ENCODE data around the gene ALCAM. TPM values are rescaled to one million over a fixed set of nuclear protein-coding genes. Genes with fewer than 3 reads are reported as not detected.

Gene ALCAM
- total RNA-seq, 1 donor from 2014 or later, result 7.8 TPM

DNA sequence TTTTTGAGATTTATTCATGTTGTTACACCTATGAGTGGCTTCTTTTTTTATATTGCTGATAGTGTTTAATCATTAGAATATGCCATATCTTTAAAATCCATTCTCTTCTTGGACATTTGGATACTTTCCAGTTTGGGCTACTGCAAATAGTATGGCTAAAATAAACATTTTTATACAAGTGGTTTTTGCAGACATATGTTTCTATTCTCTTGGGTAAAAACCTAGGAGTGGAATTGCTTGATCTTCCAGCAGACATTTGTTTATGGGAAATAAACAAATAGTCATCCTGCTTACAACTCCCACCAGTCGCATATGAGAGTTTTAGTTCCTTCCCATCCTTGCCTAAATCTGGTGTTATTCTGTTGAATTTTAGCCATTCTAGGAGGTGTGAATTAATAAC lies 193.1 kb downstream of the ALCAM start:
- Histone ChIP-seq H3K4me3 (ENCODE audit: low read length in 3 of 3) (no peak overlapping the region), H3K9ac (ENCODE audit: low read depth in 1 of 3, low read length in 3 of 3) (no peak overlapping the region), H3K4me1 (ENCODE audit: control insufficient read depth in 3 of 3, insufficient read depth in 3 of 3, low read length in 3 of 3) (no peaks in the 10 kb centered on the region), H3K36me3 (ENCODE audit: control insufficient read depth in 3 of 3, insufficient read depth in 3 of 3, low read length in 3 of 3) (no peaks in the 10 kb centered on the region), H3K27me3 (ENCODE audit: control insufficient read depth in 3 of 3, insufficient read depth in 3 of 3, low read length in 3 of 3) (no peaks in the 10 kb centered on the region), H3K9me3 (ENCODE audit: control insufficient read depth in 3 of 3, low read length in 3 of 3) (no peaks in the 10 kb centered on the region), H3K27ac (ENCODE audit: low read depth, low read length) (no peak overlapping the region)

DNA sequence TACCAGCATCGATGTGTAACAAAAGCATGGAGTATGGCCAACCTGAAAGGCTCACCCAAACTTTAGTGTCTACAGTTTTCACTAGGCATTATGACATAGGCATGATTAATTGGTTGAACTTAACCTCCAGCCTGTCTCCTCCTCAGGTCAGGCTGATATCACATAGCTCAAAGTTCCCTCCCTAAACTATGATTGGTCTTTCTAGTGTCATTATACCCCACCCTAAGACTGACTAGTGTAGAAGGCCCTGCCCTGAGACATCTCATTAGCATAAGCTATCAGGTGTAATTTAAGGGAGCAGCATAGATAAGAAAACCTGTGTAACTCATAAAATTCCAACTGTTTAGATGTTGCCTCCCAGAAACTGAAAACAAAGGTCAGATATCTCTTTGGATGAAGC lies 195.2 kb downstream of the ALCAM start:
- no peaks in the 10 kb centered on the region for H3K36me3 ChIP-seq (ENCODE audit: control insufficient read depth in 3 of 3, insufficient read depth in 3 of 3, low read length in 3 of 3)
- no peak overlapping the region for H3K9ac ChIP-seq (ENCODE audit: low read depth in 1 of 3, low read length in 3 of 3)
- H3K27me3 ChIP-seq (ENCODE audit: control insufficient read depth in 3 of 3, insufficient read depth in 3 of 3, low read length in 3 of 3), result no peaks in the 10 kb centered on the region
- H3K4me1 ChIP-seq (ENCODE audit: control insufficient read depth in 3 of 3, insufficient read depth in 3 of 3, low read length in 3 of 3), result no peaks in the 10 kb centered on the region
- no peak overlapping the region for H3K4me3 ChIP-seq (ENCODE audit: low read length in 3 of 3)
- no peak overlapping the region for H3K27ac ChIP-seq (ENCODE audit: low read depth, low read length)
- H3K9me3 ChIP-seq (ENCODE audit: control insufficient read depth in 3 of 3, low read length in 3 of 3), result no peaks in the 10 kb centered on the region

DNA sequence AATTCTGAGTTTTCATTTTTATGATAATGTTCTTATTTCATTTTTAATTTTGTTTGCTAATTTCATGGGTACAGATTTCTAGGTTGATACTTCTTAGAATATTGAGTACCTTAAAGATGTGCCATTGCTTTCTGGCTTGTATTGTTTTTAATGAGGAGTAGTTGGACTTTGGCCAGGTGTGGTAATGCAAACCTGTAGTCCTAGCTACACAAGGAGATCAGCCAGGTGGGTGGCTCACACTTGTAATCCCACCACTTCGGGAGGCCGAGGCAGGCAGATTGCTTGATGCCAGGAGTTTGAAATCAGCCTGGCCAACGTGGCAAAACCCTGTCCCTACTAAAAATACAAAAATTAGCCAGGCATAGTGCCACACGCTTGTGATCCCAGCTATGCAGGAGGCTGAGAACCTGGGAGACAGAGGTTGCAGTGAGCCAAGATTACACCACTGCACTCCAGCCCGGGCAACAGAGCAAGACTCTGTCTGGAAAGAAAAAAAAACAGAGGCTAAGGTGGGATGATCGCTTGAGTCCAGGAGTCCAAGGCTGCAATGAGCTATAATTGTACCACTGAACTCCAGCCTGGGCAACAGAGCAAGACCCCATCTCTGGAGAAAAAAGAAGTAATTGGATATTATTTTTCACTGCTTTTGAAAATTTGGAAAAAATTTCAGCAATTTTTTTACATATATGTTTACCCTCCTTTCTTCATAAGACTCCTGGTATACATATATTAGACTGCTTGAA lies 198.0 kb downstream of the ALCAM start:
- Histone ChIP-seq H3K27ac (ENCODE audit: low read depth, low read length) (no peak overlapping the region), H3K9me3 (ENCODE audit: control insufficient read depth in 3 of 3, low read length in 3 of 3) (no peaks in the 10 kb centered on the region), H3K4me1 (ENCODE audit: control insufficient read depth in 3 of 3, insufficient read depth in 3 of 3, low read length in 3 of 3) (no peaks in the 10 kb centered on the region), H3K36me3 (ENCODE audit: control insufficient read depth in 3 of 3, insufficient read depth in 3 of 3, low read length in 3 of 3) (no peaks in the 10 kb centered on the region), H3K4me3 (ENCODE audit: low read length in 3 of 3) (no peak overlapping the region), H3K9ac (ENCODE audit: low read depth in 1 of 3, low read length in 3 of 3) (no peak overlapping the region), H3K27me3 (ENCODE audit: control insufficient read depth in 3 of 3, insufficient read depth in 3 of 3, low read length in 3 of 3) (no peaks in the 10 kb centered on the region)

DNA sequence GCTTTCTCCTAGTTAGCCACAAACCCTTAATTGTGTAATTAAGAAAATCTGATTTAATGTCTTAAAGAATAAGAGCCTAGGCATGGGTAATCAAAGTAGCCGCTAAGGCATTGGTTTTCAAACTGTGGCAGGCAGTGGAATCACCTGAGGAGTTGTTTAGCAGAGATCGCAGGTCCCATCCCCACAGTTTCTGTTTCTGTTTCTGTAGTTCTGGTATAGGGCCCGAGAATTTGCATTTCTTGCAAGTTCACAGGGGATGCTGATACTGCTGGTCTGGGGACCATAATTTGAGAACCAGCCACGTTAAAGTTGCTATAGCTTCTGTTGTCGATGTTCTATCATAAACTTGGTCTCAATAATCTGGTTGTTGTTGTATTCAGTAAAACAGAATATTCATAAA lies 204.3 kb downstream of the ALCAM start:
- Histone ChIP-seq H3K4me3 (ENCODE audit: low read length in 3 of 3) (no peak overlapping the region), H3K27ac (ENCODE audit: low read depth, low read length) (no peak overlapping the region)

DNA sequence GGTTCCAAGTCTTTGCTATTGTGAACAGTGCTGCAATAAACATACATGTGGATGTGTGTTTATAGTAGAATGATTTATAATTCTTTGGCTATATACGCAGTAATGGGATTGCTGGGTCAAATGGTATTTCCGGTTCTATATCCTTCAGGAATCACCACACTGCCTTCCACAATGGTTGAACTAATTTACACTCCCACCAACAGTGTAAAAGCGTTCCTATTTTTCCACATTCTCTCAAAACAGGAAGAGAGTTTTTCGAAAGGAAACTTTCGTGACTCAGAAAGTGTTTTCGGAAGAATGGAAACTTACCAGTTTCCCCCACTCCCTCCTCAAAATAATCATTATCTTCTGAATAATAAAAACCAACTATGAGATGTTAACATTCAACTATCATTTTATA lies 205.8 kb downstream of the ALCAM start:
- Histone ChIP-seq H3K27ac (ENCODE audit: low read depth, low read length) (no peak overlapping the region), H3K4me1 (ENCODE audit: control insufficient read depth in 3 of 3, insufficient read depth in 3 of 3, low read length in 3 of 3) (no peaks in the 10 kb centered on the region), H3K9me3 (ENCODE audit: control insufficient read depth in 3 of 3, low read length in 3 of 3) (no peaks in the 10 kb centered on the region), H3K9ac (ENCODE audit: low read depth in 1 of 3, low read length in 3 of 3) (no peak overlapping the region), H3K36me3 (ENCODE audit: control insufficient read depth in 3 of 3, insufficient read depth in 3 of 3, low read length in 3 of 3) (no peaks in the 10 kb centered on the region), H3K27me3 (ENCODE audit: control insufficient read depth in 3 of 3, insufficient read depth in 3 of 3, low read length in 3 of 3) (no peaks in the 10 kb centered on the region), H3K4me3 (ENCODE audit: low read length in 3 of 3) (no peak overlapping the region)

More for the DNA sequence above, 204.3 kb downstream of the ALCAM start:
- H3K4me1 ChIP-seq (ENCODE audit: control insufficient read depth in 3 of 3, insufficient read depth in 3 of 3, low read length in 3 of 3), result no peaks in the 10 kb centered on the region
- no peaks in the 10 kb centered on the region for H3K9me3 ChIP-seq (ENCODE audit: control insufficient read depth in 3 of 3, low read length in 3 of 3)
- no peaks in the 10 kb centered on the region for H3K27me3 ChIP-seq (ENCODE audit: control insufficient read depth in 3 of 3, insufficient read depth in 3 of 3, low read length in 3 of 3)
- H3K36me3 ChIP-seq (ENCODE audit: control insufficient read depth in 3 of 3, insufficient read depth in 3 of 3, low read length in 3 of 3), result no peaks in the 10 kb centered on the region
- H3K9ac ChIP-seq (ENCODE audit: low read depth in 1 of 3, low read length in 3 of 3), result no peak overlapping the region

DNA sequence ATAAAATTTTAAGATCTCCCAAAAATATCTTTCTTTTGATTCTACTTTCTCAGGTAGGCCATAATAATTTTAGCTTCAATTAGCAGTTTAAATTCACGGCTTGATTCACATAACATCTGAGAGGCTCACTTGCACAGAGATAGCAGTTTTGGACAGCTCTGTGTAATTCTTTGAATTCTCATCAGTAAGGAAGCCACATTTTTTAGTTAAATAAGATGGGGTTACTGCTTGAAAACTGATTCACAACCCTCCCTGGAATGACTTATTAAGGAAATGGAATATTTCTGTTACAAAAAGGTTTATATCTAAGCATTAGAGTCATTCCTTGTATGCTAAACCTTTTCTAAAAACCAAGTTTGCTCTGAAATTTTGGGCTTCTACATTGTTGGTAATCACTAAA lies 212.7 kb downstream of the ALCAM start:
- Histone ChIP-seq H3K9ac (ENCODE audit: low read depth in 1 of 3, low read length in 3 of 3) (no peak overlapping the region), H3K4me3 (ENCODE audit: low read length in 3 of 3) (no peak overlapping the region), H3K9me3 (ENCODE audit: control insufficient read depth in 3 of 3, low read length in 3 of 3) (peaks cover 0 to 2% (median 0%) of the 10 kb centered on the region in 3 donors), H3K27me3 (ENCODE audit: control insufficient read depth in 3 of 3, insufficient read depth in 3 of 3, low read length in 3 of 3) (no peaks in the 10 kb centered on the region), H3K27ac (ENCODE audit: low read depth, low read length) (no peak overlapping the region), H3K4me1 (ENCODE audit: control insufficient read depth in 3 of 3, insufficient read depth in 3 of 3, low read length in 3 of 3) (no peaks in the 10 kb centered on the region), H3K36me3 (ENCODE audit: control insufficient read depth in 3 of 3, insufficient read depth in 3 of 3, low read length in 3 of 3) (no peaks in the 10 kb centered on the region)

DNA sequence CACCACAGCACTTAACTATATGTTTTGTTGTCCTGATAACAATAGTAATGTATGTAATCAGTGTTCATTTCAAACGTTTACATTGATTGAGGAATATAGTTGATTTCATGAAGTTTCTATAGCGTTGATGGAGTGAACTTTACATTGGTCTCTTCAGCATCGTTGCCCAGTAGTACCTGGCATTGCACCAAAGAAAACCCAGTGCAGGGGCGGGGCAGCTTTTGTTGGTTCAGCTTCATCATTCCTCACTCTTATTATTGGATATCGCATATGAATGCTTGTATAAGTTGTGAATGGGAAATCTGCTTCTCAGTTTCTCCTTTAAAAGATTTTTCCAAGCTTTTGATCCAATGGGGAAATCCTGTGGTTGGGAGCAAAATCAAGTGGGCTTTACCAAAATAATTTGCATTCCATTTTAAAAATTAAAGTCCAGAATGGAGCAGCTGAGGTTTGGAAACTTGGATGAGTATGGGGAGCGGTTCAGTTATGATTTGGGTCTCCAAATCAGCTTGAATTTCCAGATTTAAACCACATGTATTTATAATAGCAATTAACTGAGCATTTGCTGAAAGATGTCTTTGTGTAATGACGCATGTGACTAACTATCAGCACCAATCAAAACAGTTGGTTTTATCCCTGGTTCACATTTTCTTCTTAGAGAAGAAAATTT lies 213.7 kb downstream of the ALCAM start:
- peaks cover 0 to 2% (median 0%) of the 10 kb centered on the region in 3 donors for H3K9me3 ChIP-seq (ENCODE audit: control insufficient read depth in 3 of 3, low read length in 3 of 3)
- H3K27me3 ChIP-seq (ENCODE audit: control insufficient read depth in 3 of 3, insufficient read depth in 3 of 3, low read length in 3 of 3), result no peaks in the 10 kb centered on the region
- H3K27ac ChIP-seq (ENCODE audit: low read depth, low read length), result no peak overlapping the region
- H3K9ac ChIP-seq (ENCODE audit: low read depth in 1 of 3, low read length in 3 of 3), result no peak overlapping the region
- no peak overlapping the region for H3K4me3 ChIP-seq (ENCODE audit: low read length in 3 of 3)
- no peaks in the 10 kb centered on the region for H3K36me3 ChIP-seq (ENCODE audit: control insufficient read depth in 3 of 3, insufficient read depth in 3 of 3, low read length in 3 of 3)
- H3K4me1 ChIP-seq (ENCODE audit: control insufficient read depth in 3 of 3, insufficient read depth in 3 of 3, low read length in 3 of 3), result no peaks in the 10 kb centered on the region

DNA sequence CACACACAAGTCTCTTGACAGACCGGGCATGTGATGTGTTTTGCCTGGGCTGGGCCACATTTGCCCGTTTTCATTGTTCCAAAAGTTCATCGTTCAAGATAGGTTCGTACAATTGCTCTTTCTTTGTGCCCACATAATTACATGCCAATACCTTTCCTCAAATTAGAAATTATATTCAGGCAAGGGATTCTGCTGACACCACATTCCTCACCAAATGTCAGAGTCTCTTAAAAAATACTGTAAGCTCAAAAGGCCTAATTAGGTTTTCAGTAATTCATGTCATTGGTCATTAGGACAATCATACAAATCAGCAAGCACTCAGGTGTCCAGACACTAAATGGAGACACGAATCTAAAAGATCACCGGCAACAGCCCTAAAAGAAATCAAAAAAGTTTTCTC lies 215.3 kb downstream of the ALCAM start:
- H3K27me3 ChIP-seq (ENCODE audit: control insufficient read depth in 3 of 3, insufficient read depth in 3 of 3, low read length in 3 of 3), result no peaks in the 10 kb centered on the region
- no peak overlapping the region for H3K27ac ChIP-seq (ENCODE audit: low read depth, low read length)
- H3K4me1 ChIP-seq (ENCODE audit: control insufficient read depth in 3 of 3, insufficient read depth in 3 of 3, low read length in 3 of 3), result no peaks in the 10 kb centered on the region
- peaks cover 0 to 2% (median 0%) of the 10 kb centered on the region in 3 donors for H3K9me3 ChIP-seq (ENCODE audit: control insufficient read depth in 3 of 3, low read length in 3 of 3)
- no peaks in the 10 kb centered on the region for H3K36me3 ChIP-seq (ENCODE audit: control insufficient read depth in 3 of 3, insufficient read depth in 3 of 3, low read length in 3 of 3)
- no peak overlapping the region for H3K4me3 ChIP-seq (ENCODE audit: low read length in 3 of 3)
- no peak overlapping the region for H3K9ac ChIP-seq (ENCODE audit: low read depth in 1 of 3, low read length in 3 of 3)

DNA sequence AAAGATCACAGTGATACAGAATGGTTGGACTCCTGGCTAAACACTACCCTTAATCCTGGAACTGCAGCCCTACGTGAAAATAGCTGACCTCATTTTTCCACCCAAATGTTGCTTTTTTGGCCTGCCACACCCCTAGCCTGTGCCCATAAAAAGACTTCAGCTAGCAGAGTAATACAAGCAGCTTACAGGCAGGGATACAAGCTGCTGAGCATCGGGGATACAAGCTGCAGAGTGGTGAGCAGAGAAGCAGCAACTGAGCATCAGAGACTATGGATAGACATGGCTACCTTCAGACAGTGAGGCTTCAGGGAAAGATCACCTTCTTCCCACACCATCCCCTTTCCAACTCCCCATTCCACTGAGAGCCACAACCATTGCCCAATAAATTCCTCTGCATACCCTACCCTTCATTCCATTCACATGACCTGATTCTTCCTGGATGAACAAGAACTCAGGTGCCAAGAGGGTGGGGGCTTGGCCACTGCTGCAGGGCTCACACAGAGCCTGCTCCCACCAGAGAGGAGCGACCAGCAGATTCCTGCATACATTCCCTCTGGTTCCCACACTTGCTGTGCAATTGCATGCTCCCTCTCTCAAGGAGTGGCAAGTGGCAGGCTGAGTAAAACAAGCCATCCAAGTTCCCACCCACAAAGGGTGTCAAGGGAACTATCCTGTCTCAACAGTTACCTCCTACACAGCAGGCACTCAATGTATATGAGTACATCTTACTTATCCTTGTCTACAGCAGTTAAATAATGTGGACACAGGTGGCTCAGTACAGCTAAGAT lies 217.5 kb downstream of the ALCAM start:
- H3K9me3 ChIP-seq (ENCODE audit: control insufficient read depth in 3 of 3, low read length in 3 of 3), result peaks cover 0 to 2% (median 0%) of the 10 kb centered on the region in 3 donors
- no peak overlapping the region for H3K27ac ChIP-seq (ENCODE audit: low read depth, low read length)
- no peaks in the 10 kb centered on the region for H3K36me3 ChIP-seq (ENCODE audit: control insufficient read depth in 3 of 3, insufficient read depth in 3 of 3, low read length in 3 of 3)
- H3K27me3 ChIP-seq (ENCODE audit: control insufficient read depth in 3 of 3, insufficient read depth in 3 of 3, low read length in 3 of 3), result no peaks in the 10 kb centered on the region
- H3K9ac ChIP-seq (ENCODE audit: low read depth in 1 of 3, low read length in 3 of 3), result no peak overlapping the region
- no peak overlapping the region for H3K4me3 ChIP-seq (ENCODE audit: low read length in 3 of 3)
- no peaks in the 10 kb centered on the region for H3K4me1 ChIP-seq (ENCODE audit: control insufficient read depth in 3 of 3, insufficient read depth in 3 of 3, low read length in 3 of 3)

DNA sequence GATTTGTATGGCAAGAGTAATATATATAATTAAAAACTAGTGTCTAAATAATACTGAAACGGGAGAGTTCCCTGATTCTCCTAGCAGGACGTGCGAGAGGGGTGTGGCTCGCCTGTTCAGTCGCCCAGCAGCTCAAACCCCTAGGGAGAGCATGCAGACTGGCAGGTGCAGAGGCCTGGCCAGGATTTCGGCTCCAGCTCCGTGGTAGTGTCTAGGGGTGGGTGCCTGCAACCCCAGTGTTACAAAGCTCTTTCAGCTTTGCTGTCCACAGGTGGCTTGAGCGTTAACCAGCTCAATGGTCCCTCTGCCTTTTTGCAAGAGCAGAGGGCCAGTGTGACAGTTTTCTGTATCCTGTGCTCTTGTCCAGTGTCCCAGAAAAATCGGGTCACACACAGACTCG lies 226.6 kb downstream of the ALCAM start:
- Histone ChIP-seq H3K9me3 (ENCODE audit: control insufficient read depth in 3 of 3, low read length in 3 of 3) (no peaks in the 10 kb centered on the region), H3K27ac (ENCODE audit: low read depth, low read length) (no peak overlapping the region), H3K4me1 (ENCODE audit: control insufficient read depth in 3 of 3, insufficient read depth in 3 of 3, low read length in 3 of 3) (no peaks in the 10 kb centered on the region), H3K27me3 (ENCODE audit: control insufficient read depth in 3 of 3, insufficient read depth in 3 of 3, low read length in 3 of 3) (no peaks in the 10 kb centered on the region), H3K36me3 (ENCODE audit: control insufficient read depth in 3 of 3, insufficient read depth in 3 of 3, low read length in 3 of 3) (no peaks in the 10 kb centered on the region), H3K9ac (ENCODE audit: low read depth in 1 of 3, low read length in 3 of 3) (no peak overlapping the region), H3K4me3 (ENCODE audit: low read length in 3 of 3) (no peak overlapping the region)
